NCI-H446 treated with DMSO at 0.1 percent for 48 hours (cell line): ENCODE results near the gene LRRN2.

Source experiments
- DNase-seq: peaks from one replicate; lab custom pipeline; 2025; lab: John Stamatoyannopoulos, UW

Gene LRRN2

DNA sequence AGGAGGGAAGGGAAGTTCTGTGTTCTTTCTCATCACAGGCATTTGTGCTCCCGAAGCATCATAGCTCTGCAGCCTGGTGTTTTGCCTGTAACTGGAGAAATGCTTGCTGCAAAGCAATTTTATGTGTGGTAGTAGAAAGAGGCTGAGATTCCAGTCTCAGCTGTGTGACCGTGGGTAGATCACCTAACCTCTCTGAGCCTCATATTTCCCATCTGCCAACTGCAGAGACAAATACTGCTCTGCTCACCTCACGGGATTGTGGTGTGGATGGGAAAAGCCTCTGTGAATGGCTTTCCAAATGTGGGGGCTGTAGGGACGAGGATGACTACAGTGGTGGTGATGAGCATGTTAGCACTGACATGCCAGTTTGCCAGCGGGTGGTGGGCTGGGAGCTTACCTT lies 85.3 kb downstream of the LRRN2 start:
- DNase-seq = no peak

DNA sequence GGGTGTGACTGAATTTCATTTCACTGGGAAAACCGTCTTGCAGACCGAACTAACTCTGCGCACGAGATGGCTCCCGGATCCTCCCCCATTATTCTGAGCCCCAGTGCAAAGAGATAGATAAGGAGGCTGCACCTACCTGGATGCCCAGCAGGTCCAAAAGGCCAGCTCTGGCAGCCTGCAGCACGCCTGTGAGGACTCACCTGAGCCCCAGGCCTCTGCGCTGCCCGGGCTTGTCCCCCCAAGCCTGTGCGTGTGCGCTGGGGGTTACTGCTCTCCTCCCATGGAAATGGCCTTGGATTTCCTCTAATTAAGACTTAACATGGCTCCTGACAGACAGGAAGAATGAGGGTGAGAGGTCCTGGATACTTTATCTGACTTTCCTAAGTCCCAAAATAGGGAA lies 85.9 kb downstream of the LRRN2 start:
- no peak for DNase-seq

DNA sequence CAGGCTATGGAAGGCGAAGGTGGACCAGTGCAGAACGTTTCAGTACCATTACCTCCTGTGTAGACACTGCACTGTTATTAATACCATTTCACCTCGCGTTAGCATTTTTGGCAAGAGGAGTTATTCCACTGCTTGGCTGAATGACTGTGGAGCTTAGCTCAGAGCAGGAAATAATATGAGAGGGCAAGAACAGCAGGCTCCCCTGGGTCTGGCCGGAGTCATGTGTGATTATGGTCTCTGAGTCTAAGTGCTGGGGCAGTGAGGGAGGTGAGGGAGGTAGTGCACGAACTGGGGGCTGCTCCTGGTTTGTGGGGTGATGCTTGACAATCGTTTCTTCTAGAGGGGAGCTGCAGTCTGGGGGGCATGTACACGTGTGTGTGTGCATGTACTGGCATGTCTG lies 86.4 kb downstream of the LRRN2 start:
- no peak for DNase-seq

GRCh38 chr1:204598319-204598969 lies 87.1 kb downstream of the LRRN2 start:
- DNase-seq = no peak

DNA sequence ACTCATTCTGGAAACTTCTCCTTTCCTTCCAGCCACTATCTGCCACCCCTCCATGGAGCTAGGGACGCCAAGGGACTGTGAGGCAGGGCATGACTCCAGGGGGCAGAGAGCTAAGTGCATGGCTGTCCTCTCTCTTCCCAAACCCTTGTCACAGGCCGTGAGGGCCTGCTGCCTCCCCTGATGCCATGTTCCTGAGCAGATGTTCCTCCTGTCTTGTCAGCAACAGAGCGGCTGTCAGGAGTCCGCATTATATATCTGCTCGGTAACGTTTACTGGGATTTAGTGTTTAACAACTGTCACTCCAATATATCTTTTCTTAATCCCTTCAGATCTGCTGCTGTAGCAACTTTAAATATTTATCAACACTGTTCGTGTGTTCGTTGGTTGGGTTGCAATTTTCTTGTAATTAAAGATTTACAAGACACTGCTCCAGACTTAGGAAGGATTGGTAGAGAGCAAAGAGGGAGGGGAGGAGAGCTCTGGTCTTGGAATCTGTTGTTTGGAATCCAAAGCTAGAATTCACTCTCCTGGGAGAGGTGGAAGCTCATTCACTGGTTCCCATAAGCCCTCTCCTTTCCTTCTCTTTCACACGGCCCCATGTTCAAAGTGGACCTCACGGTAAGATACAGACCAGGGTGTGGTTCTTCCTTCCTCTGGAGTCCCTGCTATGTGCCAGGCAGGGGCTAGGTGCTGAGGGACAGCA lies 93.1 kb downstream of the LRRN2 start:
- no peak for DNase-seq

DNA sequence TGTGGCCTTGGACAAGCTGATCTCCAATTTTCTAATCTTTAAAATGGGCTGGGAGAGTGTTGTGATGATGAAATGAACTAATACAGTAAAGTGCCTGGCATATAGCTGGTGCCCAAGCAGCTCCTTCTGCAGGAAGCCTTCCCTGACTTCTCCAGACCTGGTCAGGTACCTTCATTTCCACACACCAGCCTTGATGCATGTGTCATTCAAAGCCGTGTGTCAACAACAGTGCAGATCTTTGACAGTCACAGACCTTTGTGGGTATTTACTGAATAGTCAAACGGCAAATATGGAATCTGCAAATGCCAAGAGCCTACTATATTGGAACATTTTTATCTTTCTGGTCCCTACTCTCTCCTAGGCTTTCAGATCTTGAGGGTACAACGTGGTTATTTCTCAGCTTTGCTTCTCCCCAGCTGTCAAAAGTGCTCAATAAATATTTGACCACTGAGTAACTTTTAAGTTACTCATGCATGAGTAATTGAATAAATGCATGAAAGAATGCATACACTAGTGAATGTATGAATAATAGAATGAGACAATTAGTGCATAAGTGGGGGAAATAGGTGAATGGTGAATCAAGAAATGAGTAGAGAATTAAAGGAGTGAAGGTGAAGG lies 94.0 kb downstream of the LRRN2 start:
- no peak for DNase-seq

DNA sequence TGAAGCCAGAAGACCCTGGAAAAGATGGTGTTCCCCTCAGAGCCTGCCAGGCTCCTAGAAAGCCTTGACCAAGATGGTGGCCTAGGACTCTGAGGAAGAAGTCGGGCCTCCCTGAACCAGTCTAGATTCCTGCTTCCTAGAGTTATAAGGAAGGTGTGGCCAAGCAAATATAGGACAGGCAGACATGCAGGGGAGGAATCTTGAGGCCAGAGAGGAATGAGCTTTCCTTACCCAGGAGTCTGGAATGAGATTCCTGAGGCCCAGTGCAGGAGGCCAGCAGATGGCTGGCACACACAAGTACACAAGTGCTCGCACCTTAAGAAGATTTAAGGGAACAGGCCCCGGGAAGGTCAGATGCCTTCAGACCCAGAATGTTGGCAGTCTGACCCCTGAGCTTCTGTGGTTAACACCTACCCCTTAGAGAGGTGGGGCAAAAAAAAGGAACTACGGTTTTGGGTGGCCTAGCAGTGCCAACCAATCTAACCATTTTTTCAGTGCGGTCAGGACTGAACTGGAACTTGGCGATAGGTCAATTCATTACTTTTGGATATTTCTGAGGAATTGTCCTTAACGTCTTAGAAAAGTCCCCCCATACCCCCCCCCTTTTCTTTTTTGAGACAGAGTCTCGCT lies 96.0 kb downstream of the LRRN2 start:
- DNase-seq = no peak

GRCh38 chr1:204588826-204589225 lies 96.7 kb downstream of the LRRN2 start:
- DNase-seq = no peak

DNA sequence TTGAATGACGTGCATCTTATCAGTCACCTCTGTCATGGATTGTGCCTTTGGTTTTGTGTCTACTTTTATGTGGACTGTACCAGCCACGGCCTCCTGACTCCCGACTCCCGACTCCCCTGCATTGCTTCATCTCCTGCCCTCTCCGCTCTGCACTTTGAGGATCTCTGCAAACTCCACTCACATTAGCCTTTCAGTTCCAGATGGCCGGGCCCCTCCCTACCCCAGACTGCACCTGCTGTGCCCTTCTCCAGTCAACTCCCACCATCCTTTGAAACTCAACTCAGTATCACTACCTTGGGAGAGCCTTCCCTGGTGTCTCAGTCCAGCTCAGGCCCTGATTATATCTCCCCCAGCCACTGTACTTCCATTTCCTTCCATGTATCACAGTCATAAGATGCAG lies 97.9 kb downstream of the LRRN2 start:
- no peak for DNase-seq

DNA sequence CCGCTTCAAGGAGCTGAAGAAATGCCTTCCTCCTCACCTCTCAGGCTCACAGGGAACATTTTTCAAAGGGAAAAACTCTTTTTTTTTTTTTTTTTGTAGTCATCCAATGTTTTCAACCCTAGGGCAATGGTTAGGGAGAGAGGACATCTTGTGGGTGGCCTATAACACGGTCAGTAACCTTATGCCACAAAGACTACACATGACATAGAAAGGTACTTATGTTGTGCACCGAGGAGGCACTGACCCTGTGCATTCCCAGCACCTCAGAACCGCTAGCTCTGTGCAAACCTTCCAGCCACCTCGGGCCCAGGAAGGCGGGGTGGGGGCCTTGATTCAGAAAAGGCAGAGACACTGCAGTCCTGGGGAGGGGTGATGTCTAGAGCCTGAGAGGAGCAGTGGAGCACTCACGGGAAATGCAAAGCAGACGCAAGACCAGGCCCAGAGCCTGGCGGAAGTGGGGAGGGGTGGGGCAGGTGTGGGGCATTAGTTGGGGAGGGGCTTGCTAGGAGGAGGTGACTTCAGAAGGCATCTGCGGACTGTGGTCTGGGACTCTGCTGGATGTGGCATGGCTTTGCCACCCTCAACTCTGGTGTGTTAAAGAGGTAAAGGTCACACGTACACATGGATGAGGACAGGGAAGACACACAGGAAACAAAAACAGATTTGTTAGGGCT lies 100.7 kb downstream of the LRRN2 start:
- DNase-seq = no peak

DNA sequence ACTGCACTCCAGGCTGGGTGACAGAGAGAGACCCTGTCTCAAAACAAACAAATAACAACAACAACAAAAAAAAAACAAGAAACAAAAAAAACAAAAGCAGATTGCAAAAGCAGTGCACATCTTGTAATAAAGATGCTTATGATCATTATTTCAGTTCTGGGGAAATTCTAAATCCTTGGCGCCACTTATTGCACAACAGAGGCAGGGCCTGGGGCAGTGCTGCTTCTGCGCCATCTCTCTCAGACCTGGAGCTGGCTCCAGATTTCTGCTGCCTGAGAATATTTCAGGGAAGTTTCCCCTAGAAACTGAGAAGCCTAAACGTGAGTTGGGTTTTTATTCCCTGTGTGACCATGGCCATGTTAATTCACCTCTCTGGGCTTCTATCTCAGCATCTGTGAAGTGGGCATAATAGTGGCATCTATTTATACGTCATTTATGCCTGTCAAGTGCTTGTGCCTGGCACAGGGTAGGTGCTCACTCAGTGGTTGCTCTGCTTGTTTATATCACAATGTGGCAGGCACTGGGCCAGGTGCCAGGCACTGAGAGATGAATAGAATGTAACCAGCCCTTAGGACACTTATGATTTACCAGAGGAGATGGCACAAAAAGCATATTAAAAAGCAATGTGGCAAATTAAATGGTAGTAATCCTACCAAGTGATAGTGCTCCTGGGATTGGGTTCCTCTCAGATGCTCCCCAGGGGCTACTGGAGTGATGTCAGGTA lies 101.5 kb downstream of the LRRN2 start:
- peak; percentile 22 for DNase-seq

- no peak for DNase-seq
These were observed 103.8 kb downstream of the LRRN2 start for GRCh38 chr1:204581759-204582158.

DNA sequence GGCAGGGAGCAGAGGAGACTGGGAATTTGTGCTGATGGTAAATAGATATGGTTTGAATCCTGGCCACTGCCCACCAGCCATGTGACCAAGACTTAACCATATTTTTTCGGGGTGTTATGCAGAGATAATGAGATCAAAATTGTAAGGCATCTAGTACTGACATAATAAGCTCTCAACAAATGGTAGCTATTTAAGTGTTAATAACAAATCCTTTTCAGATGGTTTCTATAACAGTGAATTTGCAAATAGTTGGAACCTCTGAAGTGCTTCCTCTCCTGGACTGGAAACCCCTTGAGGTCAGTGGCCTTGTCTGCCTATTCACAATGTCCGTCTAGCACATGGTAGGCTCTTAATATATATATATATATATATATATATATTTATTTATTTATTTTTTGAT lies 104.7 kb downstream of the LRRN2 start:
- no peak for DNase-seq

DNA sequence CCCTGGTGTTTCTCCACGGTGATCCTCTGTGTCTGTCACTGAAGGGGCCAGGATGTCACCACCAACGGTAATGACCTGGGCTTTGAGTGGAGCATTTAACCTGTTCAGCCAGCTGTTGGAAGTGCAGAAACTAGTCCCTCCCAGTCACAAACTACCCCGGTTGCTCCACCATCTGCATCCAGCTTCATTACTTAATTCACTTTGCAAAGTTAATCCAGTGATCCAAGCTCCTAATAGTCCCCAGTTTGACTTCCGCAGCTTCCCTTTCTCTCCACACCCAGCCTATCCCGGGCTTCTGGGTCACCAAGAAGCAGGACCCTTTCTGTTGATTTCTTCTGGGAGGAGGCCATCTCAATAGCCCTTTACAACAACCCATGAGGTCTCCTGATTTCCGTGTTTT lies 105.9 kb downstream of the LRRN2 start:
- DNase-seq = no peak

DNA sequence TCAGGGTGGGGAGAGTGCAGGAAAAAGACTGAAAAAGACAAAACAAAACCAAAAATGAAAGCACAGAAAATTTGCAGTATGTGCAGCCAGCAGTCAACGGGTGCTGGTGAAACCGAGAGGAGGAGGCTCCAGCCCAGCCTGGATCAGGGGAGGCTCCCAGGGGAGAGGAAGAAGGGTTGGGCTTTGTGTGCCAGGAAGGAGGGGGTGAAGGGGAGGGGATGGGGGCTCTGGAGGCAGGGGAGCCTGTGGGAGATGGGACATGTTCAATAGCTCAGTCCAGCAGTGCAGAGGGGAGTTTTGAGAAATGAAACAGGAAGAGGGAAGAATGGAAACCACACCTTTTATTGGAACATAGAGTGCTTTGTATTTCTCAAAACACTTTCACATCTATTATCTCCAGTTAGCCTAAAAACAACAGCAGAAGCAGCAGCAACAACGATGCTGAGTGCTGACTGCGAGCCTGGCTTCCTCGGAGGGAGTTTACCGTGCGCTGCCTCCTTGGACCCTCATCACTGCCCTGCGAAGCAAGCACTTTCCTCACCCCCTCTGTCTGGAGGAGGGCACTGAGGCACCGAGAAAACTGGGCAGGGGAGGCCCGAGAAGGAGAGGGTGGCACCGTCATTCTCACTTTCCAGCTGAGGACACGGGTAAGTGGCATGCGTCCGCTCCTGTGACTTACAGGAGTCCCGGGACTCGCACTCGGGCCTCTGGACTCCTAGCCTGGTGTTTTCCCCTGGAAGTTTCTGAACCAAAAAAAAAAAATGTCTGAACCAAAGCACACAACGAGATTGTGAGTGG lies 106.5 kb downstream of the LRRN2 start:
- DNase-seq = no peak

GRCh38 chr1:204577794-204578478 lies 107.6 kb downstream of the LRRN2 start:
- DNase-seq = no peak

GRCh38 chr1:204576422-204576821 lies 109.1 kb downstream of the LRRN2 start:
- DNase-seq = no peak

- no peak for DNase-seq
These were observed 110.0 kb downstream of the LRRN2 start for GRCh38 chr1:204575221-204576190.

DNA sequence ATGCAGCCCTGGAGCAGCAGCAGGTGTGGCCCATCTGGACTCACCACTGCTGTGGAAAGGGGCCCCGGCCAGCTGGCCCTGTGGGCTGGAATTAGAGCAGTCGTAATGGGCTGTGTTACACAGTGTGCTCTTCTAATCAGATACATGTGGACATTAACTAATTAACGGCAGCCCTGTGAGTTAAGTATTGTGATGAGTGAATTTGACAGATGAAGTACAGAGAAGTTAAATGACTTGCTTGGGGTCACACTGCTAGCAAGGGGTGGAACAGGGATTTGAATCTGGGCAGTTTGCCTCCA lies 110.7 kb downstream of the LRRN2 start:
- DNase-seq = no peak
